Panc1 (cell line): ENCODE data around the gene MRTFA. TPM values are rescaled to one million over a fixed set of nuclear protein-coding genes. Genes with fewer than 3 reads are reported as not detected.

Source experiments
- ATAC-seq: fragments of 200-7000 bp; cut with Tn5 transposase; 2 replicates; pipeline ENCODE4 v1.9.1; 2020; ENCODE audit warnings: mild to moderate bottlenecking, moderate library complexity
- BruUV-seq: library from RNA; stranded (reverse); fragments of 400-500 nt; replicated peaks from 2 replicates; lab custom pipeline; 2021; lab: Mats Ljungman, UMichigan
- CTCF ChIA-PET: fragments of 300-600 bp; sonication (Branson Sonifier 250); formaldehyde crosslinking; loops from one replicate; lab custom pipeline; 2022; ENCODE audit warnings: antibody characterized with exemption; lab: Charles Lee
- POLR2A ChIA-PET: fragments of 300-600 bp; sonication (Branson Sonifier 250); formaldehyde crosslinking; loops from one replicate; lab custom pipeline; 2022; ENCODE audit warnings: antibody characterized with exemption; lab: Charles Lee
- DNase-seq: peaks from one replicate; pipeline ENCODE4 v3.0.0-alpha.2; 2010; ENCODE audit warnings: low read depth, low spot score
- H3K27ac ChIP-seq: 2 replicates; pipeline ENCODE4 v1.5.1; 2011; ENCODE audit warnings: mild to moderate bottlenecking, low read length, inconsistent platforms
- H3K27me3 ChIP-seq: fragments of 200-500 bp; sonication (Bioruptor generic); 2 replicates; pipeline ENCODE4 v1.6.0; 2014; ENCODE audit warnings: low read length, inconsistent platforms; ENCODE audit not compliant: control insufficient read depth, insufficient read depth
- H3K36me3 ChIP-seq: fragments of 200-500 bp; sonication (Bioruptor generic); 2 replicates; pipeline ENCODE4 v1.5.1; 2014; ENCODE audit warnings: inconsistent platforms, mild to moderate bottlenecking, low read length, moderate library complexity; ENCODE audit not compliant: control insufficient read depth, insufficient read depth
- H3K4me1 ChIP-seq: 2 replicates; pipeline ENCODE4 v1.5.1; 2011; ENCODE audit warnings: inconsistent platforms, mild to moderate bottlenecking, low read length, moderate library complexity; ENCODE audit not compliant: control insufficient read depth, insufficient read depth
- H3K4me3 ChIP-seq, 2 experiments: 2 replicates each; pipeline ENCODE4 v1.5.1; 2011 to 2012; ENCODE audit warnings: low read depth in 2 of 2, low read length in 2 of 2, mild to moderate bottlenecking in 2 of 2, inconsistent platforms in 1 of 2, moderate library complexity in 1 of 2
- H3K9me3 ChIP-seq: fragments of 200-500 bp; sonication (Bioruptor generic); 2 replicates; pipeline ENCODE4 v1.5.1; 2014; ENCODE audit warnings: low read depth, mild to moderate bottlenecking, inconsistent platforms, low read length, moderate library complexity; ENCODE audit not compliant: control insufficient read depth, insufficient read depth
- CTCF ChIP-seq: fragments of 450-650 bp; IDR thresholded peaks from 2 replicates; pipeline ENCODE4 v1.5.1; 2017; ENCODE audit warnings: mild to moderate bottlenecking
- POLR2AphosphoS5 ChIP-seq: IDR thresholded peaks from 2 replicates; pipeline ENCODE4 v1.6.1; 2012; ENCODE audit warnings: mild to moderate bottlenecking, low read depth, low read length, moderate library complexity
- REST ChIP-seq, 2 experiments: IDR thresholded peaks; 2 replicates each; pipeline ENCODE4 v1.6.1; 2011 to 2012; ENCODE audit warnings: low read depth in 2 of 2, control low read depth in 1 of 2, low read length in 1 of 2, mild to moderate bottlenecking in 1 of 2, moderate library complexity in 1 of 2; ENCODE audit not compliant: insufficient read depth in 1 of 2
- SIN3A ChIP-seq: IDR thresholded peaks from 2 replicates; pipeline ENCODE4 v1.6.1; 2012; ENCODE audit warnings: low read depth, mild to moderate bottlenecking, low read length, moderate library complexity, borderline replicate concordance; ENCODE audit not compliant: insufficient read depth
- TCF7L2 ChIP-seq: IDR thresholded peaks from 2 replicates; pipeline ENCODE4 v1.6.1; 2011; ENCODE audit warnings: mild to moderate bottlenecking, low read depth, low read length, inconsistent platforms
- in situ Hi-C: cut with HindIII; loops from 2 replicates; pipeline ENCODE4 v1.10.0; 2016; ENCODE audit warnings: low sequenced_read_pairs, low pct_unique_long_range_greater_than_20kb
- intact Hi-C: fragments of 100-400 bp; cut with micrococcal nuclease; formaldehyde crosslinking; loops from one replicate; pipeline ENCODE4 v1.10.0; 2022; ENCODE audit not compliant: unreplicated experiment
- total RNA-seq: library from RNA; stranded (reverse); gene quantifications from one replicate; pipeline ENCODE4 v1.2.1, GENCODE V29; 2021; ENCODE audit not compliant: unreplicated experiment

MRTFA gene
- total RNA-seq, 1 experiment from 2014 or later: 62.1 TPM

- Histone ChIP-seq H3K27ac (no peak overlapping the region), H3K27me3 (no peaks in the 10 kb centered on the region), H3K36me3 (no peaks in the 10 kb centered on the region; the same call in 1 of the 2 replicates), H3K4me1 (peaks cover 14% of the 10 kb centered on the region), H3K4me3 (no peak overlapping the region), H3K9me3 (no peaks in the 10 kb centered on the region)
- ChIA-PET POLR2A (no interaction called here), CTCF (no interaction called here)
- no peak for DNase-seq
- in situ Hi-C loops: no loop called here
- no TSS peak for BruUV-seq
- intact Hi-C loops: no loop called here
- no peak for TF ChIP-seq CTCF
- no peak for TF ChIP-seq REST (IDR thresholded peaks at IDR 0.05; ENCODE audit: insufficient read depth in 1 of 2, low read depth in 2 of 2, low read length in 1 of 2)
- no peak for TF ChIP-seq POLR2AphosphoS5
- TF ChIP-seq TCF7L2: no peak
- no peak for TF ChIP-seq SIN3A
- ATAC-seq: no peak
Observed at GRCh38 chr22:40520562-40520961, 116.0 kb downstream of the MRTFA start.

GRCh38 chr22:40519948-40520331, 116.6 kb downstream of the MRTFA start:
- ATAC-seq (no peak), DNase-seq (no peak)
- Histone ChIP-seq H3K4me1 (peaks cover 12% of the 10 kb centered on the region), H3K9me3 (no peaks in the 10 kb centered on the region), H3K27me3 (no peaks in the 10 kb centered on the region), H3K36me3 (no peaks in the 10 kb centered on the region; the same call in 1 of the 2 replicates), H3K4me3 (no peak overlapping the region), H3K27ac (peak overlapping the region; percentile 41)
- POLR2A ChIA-PET: no interaction called here
- BruUV-seq: no TSS peak
- intact Hi-C loops: no loop called here
- in situ Hi-C loops: no loop called here
- TF ChIP-seq POLR2AphosphoS5: no peak
- TF ChIP-seq REST (IDR thresholded peaks at IDR 0.05; ENCODE audit: insufficient read depth in 1 of 2, low read depth in 2 of 2, low read length in 1 of 2): no peak
- no peak for TF ChIP-seq CTCF
- TF ChIP-seq TCF7L2: no peak
- TF ChIP-seq SIN3A: no peak
- CTCF ChIA-PET: no interaction called here
